Natural killer cell treated with Interleukin-12 subunit alpha and Interleukin-12 subunit beta and Interleukin-15 and Interleukin-18, amount 100 ng/mL, for 72 hours (primary cell): ENCODE results near the gene RAB34. TPM values are rescaled to one million over a fixed set of nuclear protein-coding genes. Genes with fewer than 3 reads are reported as not detected.
A peak's percentile ranks its signal among the peaks of the same experiment; 100 is the strongest.

ENCODE experiments used
- ATAC-seq, 2 donors: fragments of 150-1000 bp; cut with Tn5 transposase in 1 of 2; sonication (Bioruptor Pico), chemical (Tn5 transposase) in 1 of 2; 2 replicates each; pipeline ENCODE4 v1.10.0; 2021
- DNase-seq: peaks from one replicate; pipeline ENCODE4 v3.0.0; 2022; ENCODE audit warnings: low spot score
- H3K27ac Mint-ChIP-seq, 2 donors: 1 replicate in 1 of 2; 2 replicates in 1 of 2; pipeline ENCODE4 v1.8.0; 2022; ENCODE audit warnings: mixed read lengths in 2 of 2, mild to moderate bottlenecking in 1 of 2, moderate library complexity in 1 of 2
- H3K27me3 Mint-ChIP-seq, 2 donors: 1 replicate in 1 of 2; 2 replicates in 1 of 2; pipeline ENCODE4 v1.8.0; 2022; ENCODE audit warnings: mixed read lengths in 2 of 2
- H3K36me3 Mint-ChIP-seq: one replicate; pipeline ENCODE4 v1.8.0; 2022; ENCODE audit warnings: mixed read lengths
- H3K4me1 Mint-ChIP-seq, 2 donors: 1 replicate in 1 of 2; 2 replicates in 1 of 2; pipeline ENCODE4 v1.8.0; 2022; ENCODE audit warnings: low read depth in 2 of 2, mixed read lengths in 2 of 2, mild to moderate bottlenecking in 1 of 2
- H3K4me3 Mint-ChIP-seq: one replicate; pipeline ENCODE4 v1.8.0; 2022; ENCODE audit warnings: mixed read lengths
- H3K9me3 Mint-ChIP-seq: 2 replicates; pipeline ENCODE4 v1.8.0; 2022; ENCODE audit warnings: mixed read lengths
- total RNA-seq, 2 donors: library from RNA; stranded (reverse); gene quantifications; one replicate each; pipeline ENCODE4 v1.2.3, GENCODE V29; 2022

RAB34 gene
- total RNA-seq, 2 donors from 2014 or later: 8.5 to 25.7 TPM

DNA sequence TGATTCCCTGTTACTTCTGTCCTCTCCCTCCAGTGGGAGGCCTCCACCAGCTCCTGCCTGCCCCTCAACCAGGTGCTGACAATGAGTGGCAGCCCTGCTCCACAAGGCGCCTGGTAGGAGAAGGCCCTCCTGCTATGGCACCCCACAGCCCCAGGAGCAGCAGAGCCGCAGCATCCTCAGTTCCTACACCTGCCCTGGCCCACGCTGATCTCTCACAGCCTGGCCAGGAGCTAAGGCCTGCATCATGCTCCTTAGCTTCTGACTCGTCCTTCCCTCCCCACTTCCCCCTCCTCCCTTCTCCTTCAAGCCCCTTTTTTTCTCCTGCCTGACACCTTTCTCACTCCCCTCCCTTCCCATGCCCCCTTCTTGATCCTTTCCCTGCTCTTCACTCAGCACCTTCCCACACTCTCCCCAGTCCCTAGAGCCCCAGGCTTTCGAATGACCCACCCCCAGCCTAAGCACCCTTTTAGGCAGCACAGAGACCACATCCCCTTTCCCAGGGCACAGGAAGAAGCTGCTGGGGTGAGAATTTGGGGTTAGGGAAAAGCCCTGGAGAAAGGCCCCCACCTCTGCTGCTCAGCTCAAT, 12.5 kb downstream of the RAB34 start:
- ATAC-seq: no peak
- Mint-ChIP-seq H3K4me3 (no peak overlapping the region), H3K36me3 (peaks cover 13% of the 10 kb centered on the region), H3K27me3 (no peaks in the 10 kb centered on the region), H3K27ac (peak overlapping the region in 1 of 2 donors; percentile 57), H3K4me1 (peaks cover 0 to 5% of the 10 kb centered on the region in 2 donors), H3K9me3 (no peaks in the 10 kb centered on the region)
- no peak for DNase-seq

DNA sequence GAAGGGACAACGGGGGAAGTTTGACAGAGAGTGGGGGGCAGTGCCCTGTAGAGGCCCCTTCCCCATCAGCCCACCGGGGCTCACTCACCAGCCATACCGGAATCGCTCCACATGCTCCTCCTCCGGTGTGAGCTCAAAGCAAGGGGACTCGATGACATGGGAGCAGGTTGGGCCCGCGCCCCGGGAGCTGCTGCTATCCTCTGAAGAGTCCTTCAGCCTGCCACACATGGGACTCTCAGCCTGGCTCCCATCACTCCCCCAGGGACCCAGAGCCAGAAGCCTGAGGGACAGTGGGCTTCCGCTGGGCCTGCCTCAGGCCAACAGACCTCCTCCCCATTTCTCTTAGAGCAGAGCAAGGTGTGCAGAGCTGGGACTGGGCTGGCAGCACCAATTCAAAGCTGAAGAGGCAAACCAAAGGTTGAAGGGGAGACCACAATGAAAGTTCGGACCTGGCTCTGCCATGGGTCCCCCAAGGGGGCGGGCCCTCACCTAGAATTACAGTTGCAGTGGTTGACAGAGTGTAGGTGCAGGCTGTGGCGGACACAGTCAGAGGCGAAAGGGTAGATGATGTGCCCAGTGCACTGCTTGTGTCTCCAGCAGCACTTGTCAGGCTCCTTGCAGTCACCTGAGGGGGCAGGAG, 13.3 kb downstream of the RAB34 start:
- ATAC-seq (no peak), DNase-seq (no peak)
- Mint-ChIP-seq H3K9me3 (no peaks in the 10 kb centered on the region), H3K36me3 (peaks cover 13% of the 10 kb centered on the region), H3K27ac (peak overlapping the region in 1 of 2 donors; percentile 31), H3K4me3 (no peak overlapping the region), H3K27me3 (no peaks in the 10 kb centered on the region), H3K4me1 (peaks cover 0 to 5% of the 10 kb centered on the region in 2 donors)

DNA sequence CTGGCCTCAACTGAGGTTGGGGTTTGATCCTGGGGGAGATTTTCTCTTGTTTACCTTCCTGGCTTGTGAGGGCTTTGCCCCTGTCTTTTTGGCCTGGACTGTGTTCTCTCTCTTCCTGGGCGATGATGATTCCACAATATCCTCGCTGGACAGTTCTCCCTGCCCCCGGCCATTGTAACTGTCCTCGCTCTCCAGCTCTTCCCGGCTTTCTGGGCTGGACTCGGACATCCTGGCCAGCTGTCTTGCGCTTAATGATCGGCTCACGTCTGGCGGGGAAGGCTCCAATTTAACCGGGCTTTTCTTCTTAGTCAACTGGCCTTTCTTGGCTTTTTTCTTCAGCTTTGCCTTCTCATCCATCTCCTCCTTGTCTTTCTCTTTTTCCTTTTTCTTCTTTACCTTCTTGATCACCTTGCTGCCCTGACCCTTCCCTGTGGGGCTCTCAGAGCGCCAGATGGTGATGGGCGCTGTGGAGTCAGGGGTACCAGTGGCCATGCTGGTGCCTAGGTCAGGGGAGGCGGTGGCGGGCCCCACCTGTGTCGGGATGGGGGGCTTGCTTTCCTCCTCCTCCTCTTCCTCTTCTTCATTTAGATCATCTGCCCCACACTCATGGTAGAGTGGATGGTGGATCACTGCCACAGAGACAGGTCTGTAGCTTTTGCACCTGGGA, 14.0 kb downstream of the RAB34 start:
- Mint-ChIP-seq H3K27me3 (no peaks in the 10 kb centered on the region), H3K9me3 (no peaks in the 10 kb centered on the region), H3K36me3 (peaks cover 15% of the 10 kb centered on the region), H3K27ac (peak overlapping the region in 1 of 2 donors; percentile 31), H3K4me3 (no peak overlapping the region), H3K4me1 (peaks cover 0 to 5% of the 10 kb centered on the region in 2 donors)
- ATAC-seq: no peak
- DNase-seq: no peak

DNA sequence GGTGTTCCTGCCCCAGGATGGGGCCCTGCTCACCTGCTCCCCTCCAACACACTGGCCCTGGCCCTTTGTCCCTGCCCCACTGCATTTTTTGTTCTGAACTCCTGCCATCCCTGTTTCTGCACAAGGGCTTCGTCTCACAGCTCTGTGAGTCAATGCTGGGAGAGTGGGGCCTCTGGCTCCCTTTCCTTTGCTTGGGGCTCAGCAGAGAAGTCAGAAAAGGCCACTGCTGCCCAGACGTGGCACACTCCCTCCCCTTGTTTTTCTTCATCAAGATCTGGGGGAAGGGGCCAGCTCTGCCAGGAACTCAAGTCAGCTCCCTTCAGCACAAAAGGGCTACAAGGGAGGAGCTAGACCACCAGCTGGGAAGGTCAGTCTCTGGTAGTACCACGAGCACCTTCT, 14.9 kb downstream of the RAB34 start:
- H3K4me3 Mint-ChIP-seq: no peak overlapping the region
- DNase-seq (no peak), ATAC-seq (no peak)
- H3K36me3 Mint-ChIP-seq: peaks cover 20% of the 10 kb centered on the region
- peak overlapping the region in 1 of 2 donors; percentile 29 for H3K27ac Mint-ChIP-seq
- peaks cover 0 to 5% of the 10 kb centered on the region in 2 donors for H3K4me1 Mint-ChIP-seq
- H3K9me3 Mint-ChIP-seq: no peaks in the 10 kb centered on the region
- H3K27me3 Mint-ChIP-seq: no peaks in the 10 kb centered on the region

DNA sequence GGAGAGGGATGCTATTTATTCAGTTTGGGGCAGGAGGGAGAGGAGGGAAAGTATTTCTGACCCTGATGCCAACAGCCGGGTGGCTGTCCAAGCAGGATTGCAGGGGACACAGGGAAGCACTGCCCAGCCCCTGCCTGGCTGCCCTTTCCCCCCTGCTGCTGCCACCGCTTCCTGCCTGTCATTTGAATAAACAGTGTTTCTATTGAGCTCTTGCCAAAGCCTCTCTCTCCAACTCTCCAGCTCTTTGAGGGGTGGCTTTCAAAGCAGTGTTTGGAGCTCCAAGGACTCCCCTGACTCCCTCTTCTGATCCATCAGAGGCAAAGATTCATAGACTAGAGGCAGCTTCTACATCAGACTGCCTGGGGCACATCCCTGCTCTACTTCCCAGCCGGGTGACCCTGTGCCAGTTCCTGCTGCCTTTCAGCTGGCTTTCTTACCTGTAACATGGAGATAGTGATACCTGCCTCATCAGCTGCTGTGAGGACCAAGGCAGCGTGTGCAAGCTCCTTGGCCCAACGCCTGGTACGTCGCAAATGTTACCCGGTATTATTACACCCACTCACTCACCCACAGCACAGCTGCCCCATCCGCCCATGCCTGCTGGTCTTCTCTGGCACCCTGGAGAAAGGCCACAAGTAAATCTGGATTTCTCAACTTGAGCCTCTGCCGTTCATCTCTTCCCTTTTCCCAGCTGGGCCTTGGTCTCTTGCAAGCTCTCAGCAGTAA, 15.5 kb downstream of the RAB34 start:
- no peaks in the 10 kb centered on the region for H3K27me3 Mint-ChIP-seq
- H3K4me1 Mint-ChIP-seq: peaks cover 0 to 5% of the 10 kb centered on the region in 2 donors
- no peak for ATAC-seq
- no peaks in the 10 kb centered on the region for H3K9me3 Mint-ChIP-seq
- no peak overlapping the region for H3K4me3 Mint-ChIP-seq
- peak overlapping the region in 1 of 2 donors; percentile 29 for H3K27ac Mint-ChIP-seq
- peaks cover 20% of the 10 kb centered on the region for H3K36me3 Mint-ChIP-seq
- no peak for DNase-seq

DNA sequence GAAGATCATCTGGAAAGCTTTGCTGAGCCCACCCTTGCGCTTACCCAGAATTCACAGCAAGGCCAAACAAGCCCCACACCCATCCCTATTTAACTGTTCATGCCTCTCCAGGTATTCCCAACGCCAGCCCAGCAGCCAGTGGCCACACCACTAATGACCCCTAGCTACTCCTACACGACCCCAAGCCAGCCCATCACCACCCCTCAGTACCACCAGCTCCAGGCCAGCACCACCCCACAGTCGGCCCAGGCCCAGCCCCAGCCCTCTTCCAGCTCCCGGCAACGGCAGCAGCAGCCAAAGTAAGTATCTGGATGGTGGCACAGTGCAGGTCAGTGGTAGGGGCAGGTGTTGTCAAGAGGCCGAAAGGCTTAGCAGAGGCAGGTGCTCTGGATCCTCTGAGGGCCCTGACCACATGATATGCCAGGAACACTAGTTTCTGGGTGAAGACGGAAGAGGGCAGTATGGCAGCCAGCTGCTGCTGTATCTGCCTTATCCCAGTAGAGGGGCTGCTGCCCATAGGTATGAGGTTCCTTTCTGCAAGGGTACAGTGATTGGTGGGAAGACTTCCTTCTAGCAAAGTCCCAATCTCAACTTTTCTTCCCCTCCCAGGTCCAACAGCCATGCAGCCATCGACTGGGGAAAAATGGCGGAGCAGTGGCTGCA, 16.7 kb downstream of the RAB34 start:
- H3K4me1 Mint-ChIP-seq: peaks cover 0 to 5% of the 10 kb centered on the region in 2 donors
- peaks cover 20% of the 10 kb centered on the region for H3K36me3 Mint-ChIP-seq
- H3K27me3 Mint-ChIP-seq: no peaks in the 10 kb centered on the region
- no peaks in the 10 kb centered on the region for H3K9me3 Mint-ChIP-seq
- DNase-seq (no peak), ATAC-seq (no peak)
- no peak overlapping the region for H3K4me3 Mint-ChIP-seq
- H3K27ac Mint-ChIP-seq: no peak overlapping the region

DNA sequence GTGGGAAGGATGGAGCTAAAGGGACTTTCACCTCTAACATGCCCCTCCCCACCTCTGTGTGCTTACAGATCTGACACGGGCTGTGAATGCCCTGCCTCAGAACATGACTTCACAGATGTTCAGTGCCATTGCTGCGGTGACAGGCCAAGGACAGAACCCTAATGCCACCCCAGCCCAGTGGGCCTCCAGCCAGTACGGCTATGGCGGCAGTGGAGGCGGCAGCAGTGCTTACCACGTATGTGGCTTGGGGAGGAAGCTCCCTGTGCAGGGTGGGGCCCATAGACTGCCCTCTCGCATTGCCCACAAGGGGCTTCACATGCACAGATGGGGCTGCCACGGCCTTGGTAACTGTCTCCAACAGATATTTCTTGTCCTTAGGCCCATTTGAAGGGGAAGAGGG, 17.4 kb downstream of the RAB34 start:
- peaks cover 20% of the 10 kb centered on the region for H3K36me3 Mint-ChIP-seq
- no peaks in the 10 kb centered on the region for H3K27me3 Mint-ChIP-seq
- H3K4me1 Mint-ChIP-seq: peaks cover 0 to 5% of the 10 kb centered on the region in 2 donors
- no peak overlapping the region for H3K27ac Mint-ChIP-seq
- no peak overlapping the region for H3K4me3 Mint-ChIP-seq
- no peaks in the 10 kb centered on the region for H3K9me3 Mint-ChIP-seq
- DNase-seq (no peak), ATAC-seq (no peak)

DNA sequence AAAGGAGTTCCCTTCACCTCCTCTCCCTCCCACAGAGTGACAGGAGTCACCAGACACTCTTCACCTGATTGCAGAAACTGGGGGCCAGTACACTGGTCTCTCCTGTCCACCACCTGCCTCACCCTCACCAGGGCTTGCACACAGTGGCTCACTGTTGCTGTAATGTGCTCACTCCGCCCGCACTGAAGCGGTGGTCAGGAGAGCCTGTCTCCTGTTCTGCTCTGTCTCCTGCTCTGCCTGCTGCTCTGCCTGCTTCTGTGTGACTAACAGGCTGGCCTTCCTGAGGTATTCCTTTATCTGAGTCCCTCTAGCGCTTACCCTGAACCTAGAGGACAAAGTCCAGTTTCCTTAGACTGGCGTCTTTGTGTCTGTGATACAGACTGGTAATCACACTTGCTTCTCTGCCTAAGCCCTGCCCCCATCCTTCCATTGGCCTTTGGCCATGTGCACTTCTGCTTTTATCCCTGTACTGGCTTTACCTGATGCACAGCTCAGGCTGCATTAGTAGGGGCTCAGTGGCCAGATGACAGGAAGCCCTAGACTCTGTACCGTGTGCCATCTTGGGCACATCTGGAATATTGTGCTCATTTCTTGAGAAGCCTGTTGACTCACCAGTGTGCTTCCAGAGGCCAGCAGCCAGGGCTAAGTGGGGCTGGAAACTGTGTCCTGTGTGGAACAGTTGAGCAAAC, 19.3 kb downstream of the RAB34 start:
- Mint-ChIP-seq H3K27ac (peak overlapping the region in 1 of 2 donors; percentile 68), H3K4me1 (peaks cover 0 to 3% of the 10 kb centered on the region in 2 donors), H3K36me3 (peaks cover 25% of the 10 kb centered on the region), H3K27me3 (no peaks in the 10 kb centered on the region), H3K4me3 (no peak overlapping the region), H3K9me3 (no peaks in the 10 kb centered on the region)
- DNase-seq (no peak), ATAC-seq (no peak)

DNA sequence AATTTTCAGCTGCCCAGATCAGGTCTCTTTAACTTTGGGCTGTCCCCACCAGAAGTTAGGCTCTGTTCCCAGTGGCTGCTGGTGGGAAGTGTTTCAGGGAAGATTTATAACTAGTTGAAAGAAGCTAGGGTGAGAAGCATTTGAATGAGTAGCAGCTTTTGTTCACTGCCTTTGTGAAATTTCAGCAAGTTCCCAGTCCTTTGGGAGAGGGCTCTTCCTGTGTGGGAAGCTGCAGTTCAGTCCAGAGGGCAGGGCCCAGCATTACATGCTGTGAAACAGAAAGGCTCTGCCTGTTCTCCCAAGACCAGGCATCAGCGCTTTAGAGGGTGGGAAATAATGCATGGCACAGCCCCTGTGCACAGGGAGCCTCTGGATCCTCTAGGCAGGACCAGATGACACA, 23.8 kb downstream of the RAB34 start:
- Mint-ChIP-seq H3K9me3 (no peaks in the 10 kb centered on the region), H3K4me1 (no peaks in the 10 kb centered on the region), H3K27me3 (no peaks in the 10 kb centered on the region), H3K4me3 (no peak overlapping the region), H3K36me3 (peaks cover 23% of the 10 kb centered on the region), H3K27ac (no peak overlapping the region)
- ATAC-seq (no peak), DNase-seq (no peak)

DNA sequence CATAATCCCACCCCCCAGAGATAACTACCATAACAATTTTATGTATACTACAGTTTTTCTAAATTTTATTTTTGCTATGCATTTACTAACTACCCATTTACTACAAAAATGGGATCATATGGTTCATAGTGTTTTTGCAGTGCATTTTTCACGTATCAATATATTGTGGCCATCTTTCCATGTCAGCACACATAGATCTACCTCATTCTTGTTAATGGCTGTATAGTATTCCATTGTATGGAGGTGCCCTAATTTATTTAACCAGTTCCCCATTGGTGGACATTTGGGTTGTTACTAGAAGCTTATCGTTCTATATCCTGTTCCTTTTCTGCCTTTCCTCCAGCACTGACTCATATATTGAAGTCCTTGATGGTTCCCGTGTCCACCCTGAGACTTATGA, 28.7 kb downstream of the RAB34 start:
- H3K4me1 Mint-ChIP-seq: no peaks in the 10 kb centered on the region
- DNase-seq: no peak
- H3K27ac Mint-ChIP-seq: no peak overlapping the region
- no peak for ATAC-seq
- H3K9me3 Mint-ChIP-seq: no peaks in the 10 kb centered on the region
- peaks cover 28% of the 10 kb centered on the region for H3K36me3 Mint-ChIP-seq
- no peaks in the 10 kb centered on the region for H3K27me3 Mint-ChIP-seq
- H3K4me3 Mint-ChIP-seq: no peak overlapping the region

DNA sequence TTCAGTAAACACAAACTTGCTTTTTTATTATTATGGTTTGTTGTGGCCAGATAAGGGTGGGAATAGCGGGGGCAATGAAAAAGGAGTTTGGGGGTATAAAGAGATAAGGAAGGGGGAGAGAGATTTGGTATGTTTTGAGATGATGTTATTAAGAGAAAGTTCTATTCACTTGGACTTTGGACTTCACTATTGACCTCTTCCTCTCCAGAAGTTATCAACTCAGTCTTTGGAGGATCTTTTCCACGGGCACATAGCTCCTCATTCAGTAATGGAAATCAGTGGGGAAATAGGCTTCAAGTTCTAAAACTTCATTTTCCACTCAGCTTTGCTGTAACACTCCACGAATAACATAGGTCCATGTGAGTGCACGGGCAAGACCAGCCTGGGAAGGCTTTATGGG, 29.2 kb downstream of the RAB34 start:
- Mint-ChIP-seq H3K4me1 (no peaks in the 10 kb centered on the region), H3K9me3 (no peaks in the 10 kb centered on the region), H3K36me3 (peaks cover 23% of the 10 kb centered on the region), H3K27me3 (no peaks in the 10 kb centered on the region), H3K27ac (no peak overlapping the region), H3K4me3 (no peak overlapping the region)
- no peak for ATAC-seq
- DNase-seq: no peak

DNA sequence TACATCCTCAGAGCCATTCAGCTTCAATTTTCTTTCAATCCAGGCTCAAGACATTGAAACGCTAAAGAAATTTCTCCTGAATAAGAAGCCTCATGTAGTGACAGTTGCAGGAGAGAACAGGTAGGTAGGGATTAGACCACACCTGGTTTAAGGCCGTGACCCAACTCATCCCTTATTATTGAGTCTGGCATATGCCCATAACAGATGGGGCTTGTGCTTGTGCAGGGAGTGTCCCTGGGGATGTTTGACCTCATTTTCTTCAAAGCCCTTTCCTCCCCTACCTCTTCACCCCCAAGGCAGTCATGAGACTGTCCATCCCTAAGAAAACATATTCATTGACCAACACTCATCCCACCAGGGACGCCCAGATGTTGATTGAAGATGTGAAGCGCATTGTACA, 31.4 kb downstream of the RAB34 start:
- DNase-seq (no peak), ATAC-seq (no peak)
- Mint-ChIP-seq H3K9me3 (no peaks in the 10 kb centered on the region), H3K27me3 (no peaks in the 10 kb centered on the region), H3K4me1 (no peaks in the 10 kb centered on the region), H3K4me3 (no peak overlapping the region), H3K27ac (no peak overlapping the region), H3K36me3 (peaks cover 32% of the 10 kb centered on the region)

DNA sequence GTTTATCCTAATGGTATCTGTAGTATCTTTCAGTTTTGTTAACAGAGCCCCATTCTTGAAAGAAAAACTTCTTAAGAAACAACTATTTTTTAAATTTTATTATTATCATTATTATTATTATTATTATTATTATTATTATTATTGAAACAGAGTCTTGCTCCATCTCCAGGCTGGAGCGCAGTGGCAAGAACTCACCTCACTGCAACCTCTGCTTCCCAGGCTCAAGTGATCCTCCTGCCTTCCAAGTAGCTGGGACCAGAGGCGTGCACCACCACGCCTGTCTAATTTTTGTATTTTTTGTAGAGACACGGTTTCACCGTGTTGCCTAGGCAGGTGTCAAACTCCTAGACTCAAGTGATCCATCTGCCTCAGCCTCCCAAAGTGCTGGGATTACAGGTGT, 32.3 kb downstream of the RAB34 start:
- ATAC-seq: no peak
- H3K36me3 Mint-ChIP-seq: peaks cover 32% of the 10 kb centered on the region

More for the DNA sequence above, 32.3 kb downstream of the RAB34 start:
- no peaks in the 10 kb centered on the region for H3K9me3 Mint-ChIP-seq
- H3K27ac Mint-ChIP-seq: no peak overlapping the region
- DNase-seq: no peak
- H3K4me1 Mint-ChIP-seq: no peaks in the 10 kb centered on the region
- no peaks in the 10 kb centered on the region for H3K27me3 Mint-ChIP-seq
- H3K4me3 Mint-ChIP-seq: no peak overlapping the region
